H9 (cell line): ENCODE measurements around the gene KDM1B. TPM values are rescaled to one million over a fixed set of nuclear protein-coding genes. Genes with fewer than 3 reads are reported as not detected.

Source experiments
- DNase-seq: peaks from one replicate; pipeline ENCODE4 v3.0.0-alpha.2; 2017
- H2AFZ ChIP-seq: one replicate; pipeline ENCODE4 v1.6.1; 2013; ENCODE audit warnings: mild to moderate bottlenecking, low read length, control low read depth, moderate library complexity
- H2AK5ac ChIP-seq: 2 replicates; pipeline ENCODE4 v1.6.1; 2013; ENCODE audit warnings: low read length, control low read depth, mixed read lengths; ENCODE audit not compliant: insufficient read length
- H2BK120ac ChIP-seq: one replicate; pipeline ENCODE4 v1.6.1; 2013; ENCODE audit warnings: low read depth, mild to moderate bottlenecking, low read length, control low read depth, inconsistent platforms; ENCODE audit not compliant: poor library complexity, severe bottlenecking
- H2BK12ac ChIP-seq: 2 replicates; pipeline ENCODE4 v1.6.1; 2013; ENCODE audit warnings: low read length, control low read depth, mixed read lengths, low read depth; ENCODE audit not compliant: insufficient read length
- H2BK15ac ChIP-seq: 2 replicates; pipeline ENCODE4 v1.6.1; 2013; ENCODE audit warnings: low read depth, low read length, control low read depth
- H2BK20ac ChIP-seq: one replicate; pipeline ENCODE4 v1.6.1; 2013; ENCODE audit warnings: low read depth, mild to moderate bottlenecking, low read length, control low read depth, inconsistent platforms; ENCODE audit not compliant: poor library complexity, severe bottlenecking
- H2BK5ac ChIP-seq: 2 replicates; pipeline ENCODE4 v1.6.1; 2013; ENCODE audit warnings: low read length, control low read depth, mixed read lengths; ENCODE audit not compliant: insufficient read length
- H3K14ac ChIP-seq: 2 replicates; pipeline ENCODE4 v1.6.1; 2013; ENCODE audit warnings: low read length, control low read depth; ENCODE audit not compliant: insufficient read depth
- H3K18ac ChIP-seq: 2 replicates; pipeline ENCODE4 v1.6.1; 2013; ENCODE audit warnings: low read depth, mild to moderate bottlenecking, mixed read lengths, low read length, control low read depth; ENCODE audit not compliant: insufficient read length
- H3K23ac ChIP-seq: 2 replicates; pipeline ENCODE4 v1.6.1; 2013; ENCODE audit warnings: low read length, control low read depth, mixed read lengths, low read depth; ENCODE audit not compliant: insufficient read length
- H3K23me2 ChIP-seq: 2 replicates; pipeline ENCODE4 v1.6.1; 2013; ENCODE audit warnings: low read depth, mild to moderate bottlenecking, mixed read lengths, low read length, control low read depth; ENCODE audit not compliant: insufficient read length, poor library complexity, severe bottlenecking
- H3K27ac ChIP-seq: 2 replicates; pipeline ENCODE4 v1.5.1; 2013; ENCODE audit warnings: low read length, control low read depth, mixed read lengths, low read depth; ENCODE audit not compliant: insufficient read length
- H3K27me3 ChIP-seq: 2 replicates; pipeline ENCODE4 v1.6.1; 2013; ENCODE audit warnings: low read length, control low read depth, inconsistent platforms; ENCODE audit not compliant: insufficient read depth
- H3K4ac ChIP-seq: 2 replicates; pipeline ENCODE4 v1.6.1; 2013; ENCODE audit warnings: low read depth, mild to moderate bottlenecking, control low read depth, inconsistent platforms, low read length, moderate library complexity
- H3K4me1 ChIP-seq: 2 replicates; pipeline ENCODE4 v1.6.1; 2013; ENCODE audit warnings: low read length, control low read depth, inconsistent platforms; ENCODE audit not compliant: insufficient read depth
- H3K4me2 ChIP-seq: 2 replicates; pipeline ENCODE4 v1.6.1; 2013; ENCODE audit warnings: low read length, control low read depth, mixed read lengths; ENCODE audit not compliant: insufficient read length, insufficient read depth
- H3K56ac ChIP-seq: 2 replicates; pipeline ENCODE4 v1.6.1; 2013; ENCODE audit warnings: low read depth, mild to moderate bottlenecking, mixed read lengths, low read length, control low read depth; ENCODE audit not compliant: insufficient read length
- H3K79me1 ChIP-seq: 2 replicates; pipeline ENCODE4 v1.6.1; 2013; ENCODE audit warnings: low read depth, mild to moderate bottlenecking, moderate library complexity, low read length, control low read depth, inconsistent platforms; ENCODE audit not compliant: insufficient read depth, poor library complexity, severe bottlenecking
- H3K79me2 ChIP-seq: 2 replicates; pipeline ENCODE4 v1.6.1; 2013; ENCODE audit warnings: low read length, control low read depth, inconsistent platforms; ENCODE audit not compliant: insufficient read depth
- H3K9ac ChIP-seq: 2 replicates; pipeline ENCODE4 v1.6.1; 2013; ENCODE audit warnings: low read length, control low read depth, mixed read lengths; ENCODE audit not compliant: insufficient read length; ENCODE audit errors: extremely low read depth
- H3K9me3 ChIP-seq: one replicate; pipeline ENCODE4 v1.6.1; 2013; ENCODE audit warnings: low read depth, low read length, inconsistent platforms; ENCODE audit not compliant: control insufficient read depth
- H3T11ph ChIP-seq: one replicate; pipeline ENCODE4 v1.6.1; 2013; ENCODE audit warnings: mild to moderate bottlenecking, low read length, control low read depth, inconsistent platforms
- H4K20me1 ChIP-seq: one replicate; pipeline ENCODE4 v1.6.1; 2013; ENCODE audit not compliant: control insufficient read depth, insufficient read length, insufficient read depth
- H4K5ac ChIP-seq: 2 replicates; pipeline ENCODE4 v1.6.1; 2013; ENCODE audit warnings: low read depth, mild to moderate bottlenecking, mixed read lengths, low read length, control low read depth; ENCODE audit not compliant: insufficient read length
- H4K8ac ChIP-seq: replicated peaks from 2 replicates; pipeline ENCODE4 v1.6.1; 2013; ENCODE audit warnings: low read length, control low read depth, mixed read lengths, low read depth; ENCODE audit not compliant: insufficient read length
- H4K91ac ChIP-seq: 2 replicates; pipeline ENCODE4 v1.6.1; 2013; ENCODE audit warnings: low read depth, mild to moderate bottlenecking, moderate library complexity, mixed read lengths, low read length, control low read depth; ENCODE audit not compliant: insufficient read length
- H3K27ac Mint-ChIP-seq, 3 experiments: 2 replicates in 2 of 3; 3 replicates in 1 of 3; pipeline ENCODE4 v1.8.0; 2020 to 2021; ENCODE audit warnings: mixed read lengths in 3 of 3, mild to moderate bottlenecking in 1 of 3, moderate library complexity in 1 of 3
- H3K27me3 Mint-ChIP-seq: 2 replicates; pipeline ENCODE4 v1.8.0; 2021; ENCODE audit warnings: low read depth, mild to moderate bottlenecking, moderate library complexity, mixed read lengths
- H3K36me3 Mint-ChIP-seq, 3 experiments: 2 replicates in 2 of 3; 3 replicates in 1 of 3; pipeline ENCODE4 v1.8.0; 2020 to 2021; ENCODE audit warnings: low read depth in 3 of 3, mixed read lengths in 3 of 3; ENCODE audit not compliant: insufficient read depth in 1 of 3
- H3K4me1 Mint-ChIP-seq, 2 experiments: 2 replicates each; pipeline ENCODE4 v1.8.0; 2020; ENCODE audit warnings: mixed read lengths in 2 of 2
- H3K4me3 Mint-ChIP-seq, 2 experiments: 2 replicates in 1 of 2; 3 replicates in 1 of 2; pipeline ENCODE4 v1.8.0; 2020 to 2021; ENCODE audit warnings: mild to moderate bottlenecking in 2 of 2, mixed read lengths in 2 of 2, moderate library complexity in 1 of 2
- H3K9me3 Mint-ChIP-seq, 2 experiments: 2 replicates in 1 of 2; 3 replicates in 1 of 2; pipeline ENCODE4 v1.8.0; 2020; ENCODE audit warnings: mild to moderate bottlenecking in 2 of 2, mixed read lengths in 2 of 2, moderate library complexity in 1 of 2
- CTCF ChIP-seq: fragments of 200-600 bp; sonication (generic); conservative IDR thresholded peaks from 3 replicates; pipeline ENCODE4 v1.8.0; 2021; ENCODE audit warnings: antibody characterized with exemption, mild to moderate bottlenecking
- WGBS: extraction: QIAGEN DNeasy Blood & Tissue Kit; methylation state at CpG from one replicate; pipeline ENCODE4 v1.1.7; 2013; ENCODE audit warnings: missing lambda C conversion rate, low lambda C conversion rate, mixed read lengths; ENCODE audit not compliant: insufficient read length; ENCODE audit errors: extremely low coverage; 5-methylcytosine and 5-hydroxymethylcytosine counted together
- total RNA-seq: library from RNA; stranded (reverse); gene quantifications from 2 replicates; pipeline ENCODE4 v1.2.1, GENCODE V29; 2021

The KDM1B gene
- total RNA-seq, 1 experiment from 2014 or later, result 5.4 TPM

- H3K79me1 ChIP-seq, result no peaks in the 10 kb centered on the region
- no peak overlapping the region for H4K5ac ChIP-seq
- H3K27me3 ChIP-seq, result no peaks in the 10 kb centered on the region
- H3T11ph ChIP-seq, result no peak overlapping the region
- peaks cover 8 to 9% of the 10 kb centered on the region in 2 experiments for H3K4me1 Mint-ChIP-seq
- H4K20me1 ChIP-seq, result no peaks in the 10 kb centered on the region
- H2BK20ac ChIP-seq, result no peak overlapping the region
- H2BK15ac ChIP-seq, result no peak overlapping the region
- H3K4ac ChIP-seq, result no peak overlapping the region
- H3K4me2 ChIP-seq, result no peak overlapping the region
- H3K23ac ChIP-seq, result no peak overlapping the region
- H4K91ac ChIP-seq, result no peak overlapping the region
- no peak overlapping the region for H3K18ac ChIP-seq
- DNase-seq, result no peak
- WGBS, result no CpG with 5 or more reads among the region's 5 CpGs
- peaks cover 17% of the 10 kb centered on the region for H3K27me3 Mint-ChIP-seq
- H2AK5ac ChIP-seq, result no peak overlapping the region
- H3K14ac ChIP-seq, result no peak overlapping the region
- peaks cover 5% of the 10 kb centered on the region for H3K23me2 ChIP-seq
- H3K27ac ChIP-seq, result no peak overlapping the region
- no peaks in the 10 kb centered on the region; a peak in 1 of 5 replicates for H3K9me3 Mint-ChIP-seq
- H3K9me3 ChIP-seq, result no peaks in the 10 kb centered on the region
- no peak overlapping the region for H3K9ac ChIP-seq
- no peak overlapping the region for H2AFZ ChIP-seq
- H3K4me1 ChIP-seq, result no peaks in the 10 kb centered on the region
- no peaks in the 10 kb centered on the region for H3K79me2 ChIP-seq
- no peak overlapping the region for H3K56ac ChIP-seq
- H3K4me3 Mint-ChIP-seq, result no peak overlapping the region
- no peak overlapping the region for H3K27ac Mint-ChIP-seq
- peaks cover 0 to 7% (median 4%) of the 10 kb centered on the region in 3 experiments; a peak in 2 of 7 replicates for H3K36me3 Mint-ChIP-seq
- no peak overlapping the region for H2BK5ac ChIP-seq
- no peak for TF ChIP-seq CTCF
- no peak overlapping the region for H4K8ac ChIP-seq
- no peak overlapping the region for H2BK12ac ChIP-seq
- H2BK120ac ChIP-seq, result no peak overlapping the region
These were observed 29.1 kb upstream of the KDM1B start for GRCh38 chr6:18126121-18126520.
